ENCODE results near the gene PLCL2. TPM values are rescaled to one million over a fixed set of nuclear protein-coding genes. Genes with fewer than 3 reads are reported as not detected.

PLCL2 gene
- total RNA-seq, 1 experiment from 2014 or later: 1.6 TPM

DNA sequence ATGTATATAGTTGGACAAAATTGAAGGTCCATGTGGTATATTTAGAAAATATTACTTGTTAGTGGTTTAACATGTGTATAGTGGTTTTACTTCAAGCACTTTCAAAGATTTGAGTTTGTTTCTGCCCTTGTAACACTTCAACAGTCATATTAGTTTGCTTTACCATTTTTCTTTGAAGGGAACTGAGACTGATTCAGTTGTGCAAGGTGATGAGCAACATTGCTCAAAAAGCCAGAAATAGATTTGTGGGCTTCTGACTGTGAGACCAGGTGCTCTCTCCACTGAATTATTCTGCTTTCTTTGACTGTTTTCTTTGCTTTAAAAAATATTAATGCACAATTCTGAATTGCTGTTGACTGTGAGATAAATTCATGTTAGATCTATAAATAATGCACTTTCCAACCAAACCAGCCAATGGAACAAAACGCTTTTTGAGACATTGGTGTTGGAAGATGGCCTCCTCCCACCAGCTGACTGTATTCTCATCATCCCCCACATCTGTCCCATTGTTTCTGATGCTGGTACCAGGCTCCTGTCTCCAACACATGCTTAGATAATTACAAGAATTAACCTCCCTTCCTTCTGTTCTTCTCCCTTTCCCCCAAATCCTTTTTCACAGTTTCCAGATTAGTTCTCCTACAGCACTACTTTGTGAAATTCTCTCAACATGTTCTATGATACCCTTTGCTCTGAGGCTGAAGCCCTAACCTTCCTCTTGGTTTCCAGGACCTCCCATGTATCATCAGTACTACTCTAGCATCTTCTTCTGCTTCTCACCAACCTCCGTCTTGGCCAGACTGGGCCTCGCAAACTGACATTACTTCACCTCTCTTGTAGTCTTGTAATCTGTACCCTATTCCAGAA, 27.9 kb downstream of the PLCL2 start:
- Histone ChIP-seq H3K27me3 (no peaks in the 10 kb centered on the region), H3K4me1 (no peaks in the 10 kb centered on the region), H3K36me3 (no peaks in the 10 kb centered on the region), H3K4me3 (no peak overlapping the region), H3K9me3 (replicated peaks) (no peaks in the 10 kb centered on the region), H3K27ac (no peak overlapping the region)
- no peak for DNase-seq

DNA sequence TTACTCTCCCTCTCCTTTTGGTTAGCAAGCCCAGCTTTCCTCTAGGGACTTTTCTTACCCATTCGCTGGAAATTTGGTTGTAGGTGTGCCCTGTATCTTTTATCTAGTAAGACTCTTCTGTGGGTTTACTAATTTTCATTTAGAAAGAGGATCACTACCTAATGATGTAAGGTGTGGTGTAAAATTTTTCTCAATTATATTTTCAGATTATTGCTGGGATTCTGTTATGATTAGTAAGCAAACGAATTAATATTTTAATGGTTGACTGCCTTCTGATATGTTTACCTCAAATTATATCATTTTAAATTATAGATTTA, 28.5 kb downstream of the PLCL2 start:
- Histone ChIP-seq H3K4me3 (no peak overlapping the region), H3K27ac (no peak overlapping the region), H3K9me3 (replicated peaks) (no peaks in the 10 kb centered on the region), H3K36me3 (no peaks in the 10 kb centered on the region), H3K4me1 (no peaks in the 10 kb centered on the region), H3K27me3 (no peaks in the 10 kb centered on the region)
- DNase-seq: no peak

DNA sequence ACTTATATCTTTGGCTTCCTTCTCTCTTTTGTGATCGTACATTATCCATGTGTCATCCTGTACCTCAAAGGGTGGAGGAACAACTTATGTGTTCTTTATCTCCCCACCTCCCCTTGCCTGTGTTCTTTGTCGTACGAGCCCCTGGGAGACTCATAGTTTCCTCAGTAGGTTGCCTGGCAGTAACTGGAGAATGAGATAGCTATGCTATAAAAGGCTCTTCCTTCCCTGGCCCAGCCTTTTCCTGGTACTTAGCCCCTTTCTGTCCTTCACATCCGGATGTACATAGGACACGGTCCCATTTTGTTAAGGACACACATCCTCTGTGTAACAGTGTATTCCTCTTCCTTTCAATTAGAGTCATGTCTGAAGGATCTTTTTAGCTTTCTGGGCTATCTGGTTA, 32.1 kb downstream of the PLCL2 start:
- Histone ChIP-seq H3K4me3 (no peak overlapping the region), H3K36me3 (no peaks in the 10 kb centered on the region), H3K9me3 (replicated peaks) (no peaks in the 10 kb centered on the region), H3K4me1 (no peaks in the 10 kb centered on the region), H3K27me3 (no peaks in the 10 kb centered on the region), H3K27ac (no peak overlapping the region)
- no peak for DNase-seq

DNA sequence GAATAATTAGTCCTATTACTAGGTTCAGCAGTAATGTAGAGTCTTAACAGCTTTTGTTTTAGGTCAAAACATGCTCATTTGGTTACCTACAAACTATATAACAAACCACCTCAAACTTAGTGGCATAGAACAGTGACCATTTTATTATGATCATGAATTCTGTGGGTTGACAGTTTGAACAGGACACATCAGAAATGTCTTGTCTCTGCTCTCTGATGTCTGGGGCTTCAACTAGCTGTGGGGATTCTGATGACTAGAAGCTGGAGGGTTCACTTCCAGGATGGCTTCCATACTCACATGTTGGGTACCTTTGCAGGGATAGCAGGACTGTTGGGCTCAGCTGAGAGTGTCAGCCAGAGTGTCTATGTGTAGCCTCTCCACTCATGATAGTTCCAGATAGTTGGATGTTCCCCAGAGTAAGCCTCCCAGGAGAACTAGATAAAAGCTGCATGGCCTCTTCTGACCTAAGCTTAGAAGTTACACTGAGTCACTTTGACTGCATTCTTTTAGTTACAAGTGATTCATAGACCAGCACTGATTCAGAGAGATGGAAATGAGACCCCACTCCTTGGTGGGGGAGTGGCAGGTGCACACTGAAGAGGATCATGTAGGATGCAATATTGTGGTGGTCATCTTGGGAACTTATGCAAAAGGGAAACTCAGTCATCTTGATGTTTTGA, 32.6 kb downstream of the PLCL2 start:
- Histone ChIP-seq H3K9me3 (replicated peaks) (no peaks in the 10 kb centered on the region), H3K27me3 (no peaks in the 10 kb centered on the region), H3K36me3 (no peaks in the 10 kb centered on the region), H3K27ac (no peak overlapping the region), H3K4me1 (no peaks in the 10 kb centered on the region), H3K4me3 (no peak overlapping the region)
- no peak for DNase-seq

DNA sequence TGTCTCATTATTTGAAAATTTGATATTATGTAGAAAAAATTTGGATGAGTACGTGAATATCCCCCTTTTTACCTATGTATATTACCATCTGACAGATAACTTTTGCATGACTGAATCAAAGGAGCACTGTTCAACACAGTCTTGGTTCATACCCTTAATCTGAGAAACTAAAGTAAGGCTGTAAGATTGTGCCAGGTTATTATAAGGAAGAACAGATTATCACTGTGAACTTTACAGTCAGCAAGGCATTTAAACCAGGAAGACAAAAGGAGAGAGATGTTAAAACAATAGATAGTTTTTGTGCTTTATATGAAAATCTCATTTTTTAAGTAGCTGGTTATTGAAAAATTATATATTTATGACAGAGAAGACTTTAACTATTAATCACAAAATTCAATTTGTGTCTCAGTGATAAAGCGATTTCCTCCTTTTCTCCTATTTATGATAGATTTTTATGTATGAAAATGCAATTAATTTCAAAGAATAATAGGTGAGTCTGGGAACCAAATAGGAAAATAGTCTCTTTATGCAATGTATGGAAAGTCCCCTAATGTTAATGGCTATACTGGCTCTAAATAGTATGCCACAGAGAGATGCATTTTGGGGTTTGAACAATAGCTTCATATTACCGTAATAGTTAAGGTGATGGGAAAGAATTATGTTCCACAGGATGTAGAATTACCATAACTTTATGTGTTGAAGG, 33.4 kb downstream of the PLCL2 start:
- H3K4me3 ChIP-seq: no peak overlapping the region
- H3K4me1 ChIP-seq: no peaks in the 10 kb centered on the region

DNA sequence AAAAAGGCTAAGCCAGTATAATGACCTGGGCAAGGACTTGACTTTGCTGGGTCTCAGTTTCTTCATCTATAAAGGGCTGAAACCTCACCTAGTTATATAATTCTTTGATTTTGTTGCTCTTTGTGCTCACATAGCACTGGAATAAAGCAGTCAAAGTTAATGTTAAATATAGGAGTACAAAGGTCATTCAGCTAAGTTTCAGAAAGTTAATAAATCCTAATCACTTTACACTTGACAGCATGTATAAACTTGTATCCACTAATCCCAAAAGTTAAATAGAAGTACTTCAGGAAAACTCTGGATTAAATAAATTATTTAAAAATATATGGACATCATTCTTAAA, 33.9 kb downstream of the PLCL2 start:
- Histone ChIP-seq H3K9me3 (replicated peaks) (no peaks in the 10 kb centered on the region), H3K4me1 (no peaks in the 10 kb centered on the region), H3K36me3 (no peaks in the 10 kb centered on the region), H3K27me3 (no peaks in the 10 kb centered on the region), H3K27ac (no peak overlapping the region), H3K4me3 (no peak overlapping the region)
- no peak for DNase-seq

More for the DNA sequence above, 33.4 kb downstream of the PLCL2 start:
- no peaks in the 10 kb centered on the region for H3K27me3 ChIP-seq
- no peak for DNase-seq
- H3K36me3 ChIP-seq: no peaks in the 10 kb centered on the region
- H3K27ac ChIP-seq: no peak overlapping the region
- H3K9me3 ChIP-seq (replicated peaks): no peaks in the 10 kb centered on the region

DNA sequence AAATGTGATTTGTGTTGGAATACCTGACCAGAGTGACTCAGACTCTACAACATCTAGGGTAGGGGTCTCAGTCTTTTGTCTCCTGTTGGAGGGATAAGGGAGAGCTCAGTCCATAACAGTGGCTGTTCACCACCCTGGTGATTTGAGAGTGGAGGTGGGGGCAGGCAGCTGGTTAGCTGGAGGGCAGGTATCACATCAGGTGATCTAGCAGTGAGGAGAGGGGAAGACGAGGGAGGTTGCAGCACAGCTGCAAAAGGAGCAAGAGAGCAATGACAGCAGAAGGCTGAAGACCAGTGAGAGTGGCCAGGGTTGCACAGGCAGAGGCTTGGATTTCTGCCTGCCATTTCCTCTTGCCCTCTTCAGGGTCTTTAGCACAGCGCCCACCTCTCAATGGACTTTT, 38.4 kb downstream of the PLCL2 start:
- H3K4me1 ChIP-seq: no peaks in the 10 kb centered on the region
- no peak overlapping the region for H3K4me3 ChIP-seq
- H3K27ac ChIP-seq: no peak overlapping the region
- no peak for DNase-seq
- H3K36me3 ChIP-seq: no peaks in the 10 kb centered on the region
- no peaks in the 10 kb centered on the region for H3K27me3 ChIP-seq
- no peaks in the 10 kb centered on the region for H3K9me3 ChIP-seq (replicated peaks)

DNA sequence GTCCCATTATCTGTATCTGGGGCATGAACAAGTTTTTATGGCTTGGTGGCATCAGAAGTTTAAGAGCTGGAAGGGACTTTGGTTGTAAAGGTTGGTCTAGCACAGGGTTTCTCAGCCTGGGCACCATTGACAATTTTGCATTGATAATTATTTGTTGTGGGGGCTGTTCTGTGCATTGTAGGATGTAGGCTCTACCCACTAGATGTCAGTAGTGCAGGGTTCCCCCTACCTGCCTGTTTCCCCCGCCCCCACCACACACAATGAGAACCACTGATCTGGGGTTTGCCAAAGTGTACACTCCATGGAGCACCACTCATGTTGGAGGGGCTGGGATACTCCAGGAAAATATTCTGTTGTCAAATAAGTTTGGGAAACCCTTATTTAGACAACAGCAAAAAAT, 42.7 kb downstream of the PLCL2 start:
- Histone ChIP-seq H3K4me1 (no peaks in the 10 kb centered on the region), H3K36me3 (no peaks in the 10 kb centered on the region), H3K27ac (no peak overlapping the region), H3K9me3 (replicated peaks) (no peaks in the 10 kb centered on the region), H3K4me3 (no peak overlapping the region), H3K27me3 (no peaks in the 10 kb centered on the region)
- no peak for DNase-seq

DNA sequence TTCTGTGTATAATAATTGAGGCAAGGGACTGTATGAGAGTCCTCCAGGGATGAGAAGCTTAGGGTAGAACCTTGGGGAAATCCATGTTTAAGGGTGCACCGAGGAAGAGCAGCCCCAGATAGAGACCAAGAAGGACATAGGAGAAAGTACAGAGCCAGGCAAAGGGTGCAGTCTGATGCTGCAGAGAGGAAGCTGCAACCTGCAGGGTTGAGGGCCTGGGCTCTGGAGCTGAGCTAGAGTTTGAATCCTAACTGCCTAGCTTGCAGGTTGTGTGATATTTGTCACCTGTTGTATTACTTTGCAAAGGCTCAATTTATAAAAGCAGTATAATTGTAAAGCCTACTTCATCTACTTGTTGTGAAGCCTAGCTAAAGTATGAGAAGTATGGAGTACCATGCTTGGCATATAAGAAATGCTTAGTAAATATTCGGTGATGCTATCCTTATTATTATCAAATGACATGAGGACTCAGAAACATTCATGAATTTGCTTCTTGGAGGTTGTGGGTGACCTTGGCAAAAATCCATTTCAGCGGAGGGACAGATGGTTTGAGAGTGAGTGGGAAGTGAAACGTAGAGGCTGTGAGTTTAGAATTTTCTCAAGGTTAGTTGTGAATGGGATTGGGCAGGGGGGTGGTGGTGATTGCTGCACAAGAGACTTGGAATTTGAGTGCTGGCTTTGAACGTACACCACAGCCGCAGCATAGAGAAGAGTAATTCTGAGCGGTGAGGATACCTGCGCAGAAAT, 43.8 kb downstream of the PLCL2 start:
- Histone ChIP-seq H3K27me3 (no peaks in the 10 kb centered on the region), H3K9me3 (replicated peaks) (no peaks in the 10 kb centered on the region), H3K36me3 (no peaks in the 10 kb centered on the region), H3K4me3 (no peak overlapping the region), H3K4me1 (no peaks in the 10 kb centered on the region), H3K27ac (no peak overlapping the region)
- no peak for DNase-seq

DNA sequence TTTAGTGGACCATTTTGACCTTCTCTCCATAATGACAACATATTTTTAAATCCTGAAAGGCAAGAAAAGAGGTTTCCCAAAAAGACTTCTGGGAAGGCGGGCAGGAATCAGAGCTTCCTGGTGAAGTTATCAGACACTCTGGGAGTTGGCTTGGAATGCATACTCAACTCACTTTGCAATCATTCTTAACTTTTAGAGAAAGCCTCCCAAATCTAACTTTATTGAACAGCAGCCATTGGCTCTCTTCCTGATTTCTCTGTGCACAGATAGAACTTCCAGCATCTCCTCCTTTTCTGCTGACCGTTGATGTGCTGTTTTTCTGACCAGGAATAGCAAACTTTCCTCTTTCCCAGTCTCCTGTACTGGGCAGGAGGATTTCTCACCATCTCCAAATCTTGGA, 44.6 kb downstream of the PLCL2 start:
- no peak for DNase-seq
- no peak overlapping the region for H3K4me3 ChIP-seq
- no peaks in the 10 kb centered on the region for H3K36me3 ChIP-seq
- no peaks in the 10 kb centered on the region for H3K4me1 ChIP-seq
- H3K27me3 ChIP-seq: no peaks in the 10 kb centered on the region
- H3K9me3 ChIP-seq (replicated peaks): no peaks in the 10 kb centered on the region
- H3K27ac ChIP-seq: no peak overlapping the region

DNA sequence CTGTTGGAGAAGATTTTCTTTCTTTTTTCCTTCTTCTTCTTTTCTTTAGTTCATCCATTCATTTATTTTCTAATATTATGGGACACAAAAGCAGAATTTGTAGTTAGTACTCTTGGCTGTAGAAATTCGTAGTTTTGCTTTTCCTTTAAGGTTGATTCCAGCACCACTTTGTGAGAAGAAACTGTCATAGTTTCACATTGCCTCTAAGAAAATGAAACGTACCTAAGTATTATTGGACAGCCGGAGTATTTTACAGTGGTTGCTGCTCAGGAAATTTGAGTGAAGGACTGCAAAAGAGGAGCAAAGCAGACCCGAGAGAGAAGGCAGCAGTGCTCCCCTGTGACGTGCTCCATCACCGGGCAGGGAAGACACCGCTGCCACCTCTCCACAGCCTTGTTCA, 48.1 kb downstream of the PLCL2 start:
- Histone ChIP-seq H3K27me3 (no peaks in the 10 kb centered on the region), H3K9me3 (replicated peaks) (no peaks in the 10 kb centered on the region), H3K4me1 (no peaks in the 10 kb centered on the region), H3K36me3 (no peaks in the 10 kb centered on the region), H3K4me3 (no peak overlapping the region), H3K27ac (no peak overlapping the region)
- no peak for DNase-seq

DNA sequence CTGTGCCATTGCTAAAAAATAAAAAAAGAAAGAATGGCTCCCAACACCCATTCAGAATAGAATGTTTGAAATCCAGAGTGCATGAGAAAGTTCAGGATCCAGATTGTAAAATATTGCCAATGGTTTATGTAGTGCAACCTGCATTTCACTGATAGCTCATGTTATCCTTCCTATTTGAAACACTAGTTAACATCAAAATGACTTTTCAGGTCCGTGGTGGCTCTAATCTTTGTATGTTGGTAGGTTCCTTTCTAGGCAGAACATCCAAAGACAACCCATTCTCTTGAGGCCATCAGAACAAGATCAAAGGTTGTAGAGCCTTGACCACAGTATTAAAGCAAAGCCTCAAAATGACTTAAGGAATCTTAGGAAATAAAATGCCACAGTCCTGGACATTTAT, 51.0 kb downstream of the PLCL2 start:
- no peak for DNase-seq
- no peaks in the 10 kb centered on the region for H3K9me3 ChIP-seq (replicated peaks)
- H3K4me1 ChIP-seq: no peaks in the 10 kb centered on the region
- no peaks in the 10 kb centered on the region for H3K36me3 ChIP-seq
- no peak overlapping the region for H3K4me3 ChIP-seq
- no peak overlapping the region for H3K27ac ChIP-seq
- no peaks in the 10 kb centered on the region for H3K27me3 ChIP-seq

DNA sequence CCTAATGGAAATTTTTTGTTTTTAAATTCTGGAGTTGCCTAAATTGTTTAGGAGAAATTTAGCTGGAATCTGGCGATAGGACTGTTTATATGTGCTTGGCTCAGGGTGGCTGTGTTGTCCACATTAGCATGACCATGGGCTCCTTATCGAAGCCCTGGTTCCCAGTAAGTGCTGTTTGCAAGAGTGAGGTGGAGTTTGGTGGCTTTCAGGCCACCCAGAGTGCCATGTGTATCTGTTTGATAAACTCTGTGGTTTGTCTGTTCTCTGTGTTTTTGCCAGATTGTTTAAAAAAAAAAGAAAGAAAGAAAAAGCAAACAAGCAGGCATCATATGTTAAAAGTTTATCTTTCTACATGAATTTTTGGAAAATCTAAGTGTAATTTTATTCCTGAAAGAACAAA, 51.5 kb downstream of the PLCL2 start:
- Histone ChIP-seq H3K9me3 (replicated peaks) (no peaks in the 10 kb centered on the region), H3K27ac (no peak overlapping the region), H3K36me3 (no peaks in the 10 kb centered on the region), H3K4me3 (no peak overlapping the region), H3K27me3 (no peaks in the 10 kb centered on the region), H3K4me1 (no peaks in the 10 kb centered on the region)
- DNase-seq: no peak

DNA sequence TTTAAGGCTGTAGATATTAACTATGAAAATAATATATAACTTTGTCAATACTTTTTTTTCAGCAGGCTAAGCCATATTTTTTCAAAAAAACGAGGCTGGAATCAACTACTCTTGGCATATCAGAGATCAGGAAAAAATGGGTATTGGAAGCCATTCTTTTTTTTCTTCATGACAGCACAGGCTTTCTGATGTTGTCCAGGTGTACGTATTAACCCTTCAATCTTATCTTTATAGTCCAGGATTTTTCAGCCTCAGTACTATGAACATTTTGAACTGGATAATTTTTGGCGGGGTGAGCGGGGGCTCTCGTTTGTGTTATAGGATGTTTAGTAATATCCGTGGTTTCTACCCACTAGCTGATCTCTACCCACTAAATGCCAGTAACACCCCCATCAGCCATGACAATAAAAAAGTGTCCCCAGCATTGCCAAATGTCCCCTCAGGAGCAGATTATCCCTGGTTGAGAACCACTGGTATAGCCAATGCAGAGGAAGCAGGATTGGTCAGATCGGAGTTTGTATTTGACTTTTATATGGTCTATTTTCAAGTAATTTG, 52.0 kb downstream of the PLCL2 start:
- no peak for DNase-seq
- no peaks in the 10 kb centered on the region for H3K36me3 ChIP-seq
- no peaks in the 10 kb centered on the region for H3K27me3 ChIP-seq
- H3K9me3 ChIP-seq (replicated peaks): no peaks in the 10 kb centered on the region
- no peaks in the 10 kb centered on the region for H3K4me1 ChIP-seq
- H3K4me3 ChIP-seq: no peak overlapping the region
- H3K27ac ChIP-seq: no peak overlapping the region

Data from SJCRH30 (cell line).